Kidney (tissue), 14 donors: Measurements from ENCODE around the gene CBX5. TPM values are rescaled to one million over a fixed set of nuclear protein-coding genes. Genes with fewer than 3 reads are reported as not detected.

ENCODE experiments used
- DNase-seq, 5 donors: peaks; one replicate each; pipeline ENCODE4 v3.0.0-alpha.2; 2013 to 2020
- FAIRE-seq: peaks from 2 replicates; lab custom pipeline; 2012; peaks lifted over from hg19 to GRCh38; lab: Jason Lieb, UNC
- H3K27ac ChIP-seq, 2 donors: one replicate each; pipeline ENCODE4 v1.7.0; 2013; ENCODE audit warnings: low read depth in 2 of 2, low read length in 2 of 2, inconsistent platforms in 1 of 2
- H3K27me3 ChIP-seq: one replicate; pipeline ENCODE4 v1.7.1; 2013; ENCODE audit warnings: low read length, inconsistent platforms; ENCODE audit not compliant: control insufficient read depth, insufficient read depth
- H3K36me3 ChIP-seq, 3 donors: one replicate each; pipeline versions ENCODE4 v1.7.0 to v1.7.1; 2013; ENCODE audit warnings: low read length in 3 of 3, control low read depth in 1 of 3, inconsistent platforms in 1 of 3; ENCODE audit not compliant: insufficient read depth in 3 of 3, control insufficient read depth in 2 of 3
- H3K4me1 ChIP-seq, 3 donors: one replicate each; pipeline versions ENCODE4 v1.7.0 to v1.7.1; 2013; ENCODE audit warnings: low read length in 3 of 3, inconsistent platforms in 1 of 3, low read depth in 1 of 3; ENCODE audit not compliant: control insufficient read depth in 2 of 3, insufficient read depth in 2 of 3
- H3K4me3 ChIP-seq, 3 donors: one replicate each; pipeline versions ENCODE4 v1.7.0 to v1.8.1; 2013; ENCODE audit warnings: low read length in 3 of 3, control low read depth in 1 of 3, inconsistent platforms in 1 of 3
- H3K9ac ChIP-seq, 3 donors: one replicate each; pipeline versions ENCODE4 v1.7.0 to v1.7.1; 2013; ENCODE audit warnings: low read length in 3 of 3, control low read depth in 1 of 3, inconsistent platforms in 1 of 3
- H3K9me3 ChIP-seq, 3 donors: one replicate each; pipeline versions ENCODE4 v1.7.0 to v1.7.1; 2013; ENCODE audit warnings: low read length in 3 of 3, control low read depth in 1 of 3, inconsistent platforms in 1 of 3; ENCODE audit not compliant: control insufficient read depth in 2 of 3, insufficient read depth in 1 of 3
- CTCF ChIP-seq: IDR thresholded peaks from 3 replicates; pipeline ENCODE4 v1.5.1; 2012; ENCODE audit warnings: mild to moderate bottlenecking, moderate library complexity, borderline replicate concordance; ENCODE audit not compliant: insufficient read depth; ENCODE audit errors: extremely low read depth
- intact Hi-C: fragments of 100-400 bp; cut with DNase I; formaldehyde crosslinking; loops from one replicate; pipeline ENCODE4 v1.11.1; 2022
- polyA plus RNA-seq: library from polyadenylated mRNA; stranded (reverse); fragments of 350-450 nt; fragmentation: Illumina TruSeq; extraction: RNeasy Lipid Tissue Mini Kit (QIAGEN cat#74804); gene quantifications from one replicate; pipeline ENCODE4 v1.2.3, GENCODE V29; 2014; ENCODE audit warnings: low read depth, low replicate concordance; ENCODE audit not compliant: insufficient read depth
- total RNA-seq: library from RNA; stranded (reverse); fragmentation: NEBNext Ultra II Directional; extraction: Animal tissue kit (Norgen Biotek cat#: 25700); gene quantifications from one replicate; pipeline ENCODE4 v1.2.1, GENCODE V29; 2021
- donor health status: control.
- donor health status: control.
- donor health status: control.
- donor health status: control.
- donor health status: control.
- donor health status: DM: yes; HTN: yes; CAD: no.
- donor health status: Normal renal cell carcinoma (clear cell type).

CBX5 gene
- total and polyA plus RNA-seq, 2 donors from 2014 or later = 15.0 to 112 TPM

- FAIRE-seq (no peak), DNase-seq (no peak)
- Histone ChIP-seq H3K27me3 (no peaks in the 10 kb centered on the region), H3K4me3 (no peak overlapping the region), H3K4me1 (peaks cover 9 to 18% (median 15%) of the 10 kb centered on the region in 3 donors), H3K9me3 (no peaks in the 10 kb centered on the region), H3K27ac (peak overlapping the region in 1 of 2 donors; percentile 29), H3K9ac (no peak overlapping the region), H3K36me3 (peaks cover 2 to 10% (median 3%) of the 10 kb centered on the region in 3 donors)
- intact Hi-C loops = no loop called here
- TF ChIP-seq CTCF = no peak
Observed at GRCh38 chr12:54257332-54257731, 22.6 kb downstream of the CBX5 start.

- H3K27ac ChIP-seq = no peak overlapping the region
- H3K36me3 ChIP-seq = peaks cover 2 to 10% (median 3%) of the 10 kb centered on the region in 3 donors
- peaks cover 0 to 4% (median 0%) of the 10 kb centered on the region in 3 donors for H3K4me1 ChIP-seq
- DNase-seq (no peak), FAIRE-seq (no peak)
- intact Hi-C loops = no loop called here
- H3K9ac ChIP-seq = no peak overlapping the region
- H3K9me3 ChIP-seq = no peaks in the 10 kb centered on the region
- TF ChIP-seq CTCF = no peak
- no peaks in the 10 kb centered on the region for H3K27me3 ChIP-seq
- no peak overlapping the region for H3K4me3 ChIP-seq
Observed at GRCh38 chr12:54253240-54253639, 26.7 kb downstream of the CBX5 start.

- peak; percentile 58 for TF ChIP-seq CTCF
- no peak overlapping the region for H3K27ac ChIP-seq
- intact Hi-C loops = no loop called here
- DNase-seq = peak in 2 of 5 donors; percentile 61 to 70
- H3K27me3 ChIP-seq = no peaks in the 10 kb centered on the region
- no peak overlapping the region for H3K4me3 ChIP-seq
- H3K9ac ChIP-seq = no peak overlapping the region
- no peaks in the 10 kb centered on the region for H3K4me1 ChIP-seq
- peak; percentile 81 for FAIRE-seq
- no peaks in the 10 kb centered on the region for H3K9me3 ChIP-seq
- H3K36me3 ChIP-seq = peaks cover 2 to 14% (median 3%) of the 10 kb centered on the region in 3 donors
Observed at GRCh38 chr12:54251667-54252284, 28.1 kb downstream of the CBX5 start.

- Histone ChIP-seq H3K4me1 (no peaks in the 10 kb centered on the region), H3K27me3 (no peaks in the 10 kb centered on the region), H3K9ac (no peak overlapping the region), H3K36me3 (peaks cover 0 to 5% (median 0%) of the 10 kb centered on the region in 3 donors), H3K9me3 (no peaks in the 10 kb centered on the region), H3K27ac (no peak overlapping the region), H3K4me3 (no peak overlapping the region)
- no peak for TF ChIP-seq CTCF
- FAIRE-seq (no peak), DNase-seq (no peak)
- intact Hi-C loops = no loop called here
Observed at GRCh38 chr12:54249489-54249888, 30.4 kb downstream of the CBX5 start.
